HEK293 (cell line): Measurements from ENCODE around the gene PGBD5.

Experiments
- CTCF ChIP-seq: fragments of 450-650 bp; formaldehyde crosslinking; IDR thresholded peaks from 2 replicates; pipeline ENCODE4 v1.5.1; 2016; ENCODE audit warnings: missing biosample characterization, missing genetic modification characterization
- GLI4 ChIP-seq: fragments of 450-650 bp; formaldehyde crosslinking; IDR thresholded peaks from 2 replicates; pipeline ENCODE4 v1.5.1; 2016; ENCODE audit warnings: missing biosample characterization, missing genetic modification characterization
- HOXC10 ChIP-seq: sonication (generic); formaldehyde crosslinking; IDR thresholded peaks from 2 replicates; pipeline ENCODE4 v1.8.1; 2023; ENCODE audit warnings: mild to moderate bottlenecking, missing genetic modification reagents
- ZBTB1 ChIP-seq: fragments of 450-650 bp; formaldehyde crosslinking; IDR thresholded peaks from 2 replicates; pipeline ENCODE4 v1.5.1; 2016; ENCODE audit warnings: missing biosample characterization, missing genetic modification characterization
- ZBTB21 ChIP-seq: fragments of 450-650 bp; formaldehyde crosslinking; IDR thresholded peaks from 2 replicates; pipeline ENCODE4 v1.5.1; 2017; ENCODE audit warnings: missing biosample characterization, missing genetic modification characterization
- ZNF24 ChIP-seq: fragments of 450-650 bp; formaldehyde crosslinking; IDR thresholded peaks from 2 replicates; pipeline ENCODE4 v1.5.1; 2016; ENCODE audit warnings: missing biosample characterization, missing genetic modification characterization
- ZNF274 ChIP-seq, 2 experiments: fragments of 200-500 bp in 1 of 2; fragments of 450-650 bp in 1 of 2; sonication (Bioruptor generic) in 1 of 2; formaldehyde crosslinking in 1 of 2; IDR thresholded peaks; 2 replicates each; pipeline versions ENCODE4 v1.5.1 to v1.6.1; 2014 to 2016; ENCODE audit warnings: borderline replicate concordance in 1 of 2, inconsistent platforms in 1 of 2, low read length in 1 of 2, missing biosample characterization in 1 of 2, missing genetic modification characterization in 1 of 2
- TF ChIP-seq, protein P1 (sequence below): fragments of 450-650 bp; formaldehyde crosslinking; IDR thresholded peaks from 2 replicates; pipeline ENCODE4 v1.5.1; 2016; ENCODE audit warnings: missing biosample characterization, missing genetic modification characterization

- TF ChIP-seq CTCF (tag by site-specific recombination) (no peak), ZBTB1 (tag by site-specific recombination) (no peak), ZNF274 (IDR thresholded peaks at IDR 0.05; ENCODE audit: low read length) (no peak), ZNF274 (tag by site-specific recombination; IDR thresholded peaks at IDR 0.05; ENCODE audit: borderline replicate concordance) (no peak), HOXC10 (CRISPR knock-in tag) (no peak), GLI4 (tag by site-specific recombination) (no peak), ZBTB21 (no peak), ZNF24 (no peak)
- TF ChIP-seq, protein P1, sequence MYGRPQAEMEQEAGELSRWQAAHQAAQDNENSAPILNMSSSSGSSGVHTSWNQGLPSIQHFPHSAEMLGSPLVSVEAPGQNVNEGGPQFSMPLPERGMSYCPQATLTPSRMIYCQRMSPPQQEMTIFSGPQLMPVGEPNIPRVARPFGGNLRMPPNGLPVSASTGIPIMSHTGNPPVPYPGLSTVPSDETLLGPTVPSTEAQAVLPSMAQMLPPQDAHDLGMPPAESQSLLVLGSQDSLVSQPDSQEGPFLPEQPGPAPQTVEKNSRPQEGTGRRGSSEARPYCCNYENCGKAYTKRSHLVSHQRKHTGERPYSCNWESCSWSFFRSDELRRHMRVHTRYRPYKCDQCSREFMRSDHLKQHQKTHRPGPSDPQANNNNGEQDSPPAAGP (tag by site-specific recombination): no peak
These were observed 74.6 kb downstream of the PGBD5 start for GRCh38 chr1:230351514-230351913.
